ENCODE data around the gene ATIC. TPM values are rescaled to one million over a fixed set of nuclear protein-coding genes. Genes with fewer than 3 reads are reported as not detected.
"Not testable (repeated sequence)": the region's sequence is repeated elsewhere in the genome, so short reads cannot be mapped to it uniquely, and the experiment has no call there.

ATIC gene
- total RNA-seq, 2 experiments from 2014 or later: 281 to 305 TPM

DNA sequence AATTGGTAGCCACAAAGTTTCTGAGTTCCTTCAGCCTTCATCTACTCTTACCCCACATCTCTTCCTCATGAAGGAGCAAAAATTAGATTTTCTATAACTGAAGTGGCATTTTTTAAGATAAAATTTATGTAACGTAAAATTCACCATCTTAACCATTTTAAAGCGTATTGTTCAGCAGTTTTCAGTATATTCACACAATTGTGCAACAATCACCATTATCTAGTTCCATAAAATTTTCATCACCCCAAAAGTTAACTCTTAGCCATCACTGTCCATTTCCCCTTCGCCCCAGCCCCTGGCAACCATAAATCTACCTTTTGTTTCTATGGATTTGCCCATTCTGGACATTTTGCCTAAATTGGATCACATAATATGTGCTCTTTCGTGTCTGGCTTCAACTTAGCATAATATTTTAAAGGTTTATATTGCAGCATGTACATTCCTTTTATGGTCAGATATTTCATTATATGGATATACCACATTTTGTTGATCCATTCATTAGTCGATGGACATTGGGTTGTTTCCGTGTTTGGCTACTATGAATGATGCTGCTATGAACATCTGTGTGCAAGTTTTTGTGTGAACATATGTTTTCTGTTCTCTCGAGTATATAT is 44.6 kb downstream of the ATIC start:
- CTCF ChIA-PET: interaction anchor here (0.9 kb wide), 1 partner anchor 36 kb away, joined by 3 read pairs; no protein-coding TSS in a partner anchor
- Mint-ChIP-seq H3K27ac (no peak overlapping the region), H3K27me3 (ENCODE audit: low read depth) (no peaks in the 10 kb centered on the region), H3K4me3 (no peak overlapping the region), H3K4me1 (ENCODE audit: low read depth) (no peaks in the 10 kb centered on the region), H3K9me3 (no peaks in the 10 kb centered on the region), H3K36me3 (ENCODE audit: low read depth) (peaks cover 34% of the 10 kb centered on the region)
- intact Hi-C loops (cut with micrococcal nuclease): no loop called here
- no peak for DNase-seq

DNA sequence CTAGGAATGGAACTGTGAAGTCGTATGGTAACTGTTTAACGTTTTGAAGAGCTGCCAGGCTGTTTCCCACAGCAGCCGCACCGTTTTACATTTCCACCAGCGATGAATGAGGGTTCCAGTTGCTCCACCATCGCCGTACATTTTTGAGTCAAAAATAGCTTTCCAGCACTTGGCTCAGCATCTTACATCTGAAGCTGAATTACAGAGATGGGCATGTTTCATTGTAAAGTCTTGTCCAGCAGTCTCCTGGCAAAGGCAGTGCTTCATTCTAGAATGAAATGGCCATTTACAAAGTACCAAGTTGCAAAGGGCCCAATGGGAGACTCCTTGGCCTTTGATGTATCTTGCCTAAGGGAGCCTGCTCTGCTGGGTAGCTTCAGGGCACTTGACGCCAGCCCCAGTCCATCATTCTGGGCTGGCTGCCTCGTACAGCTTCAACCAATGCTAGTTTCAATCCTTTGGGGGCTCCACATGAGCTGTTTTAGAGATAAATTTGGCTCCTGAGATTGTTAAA is 45.1 kb downstream of the ATIC start:
- H3K4me1 Mint-ChIP-seq (ENCODE audit: low read depth): no peaks in the 10 kb centered on the region
- no peak overlapping the region for H3K27ac Mint-ChIP-seq
- intact Hi-C loops (cut with micrococcal nuclease): no loop called here
- no peak for DNase-seq
- H3K4me3 Mint-ChIP-seq: no peak overlapping the region
- H3K9me3 Mint-ChIP-seq: no peaks in the 10 kb centered on the region
- peaks cover 31% of the 10 kb centered on the region for H3K36me3 Mint-ChIP-seq (ENCODE audit: low read depth)
- no peaks in the 10 kb centered on the region for H3K27me3 Mint-ChIP-seq (ENCODE audit: low read depth)
- CTCF ChIA-PET: no interaction called here

GRCh38 chr2:215357660-215358059 is 45.8 kb downstream of the ATIC start:
- no peak overlapping the region for H3K4me3 Mint-ChIP-seq
- H3K4me1 Mint-ChIP-seq (ENCODE audit: low read depth): no peaks in the 10 kb centered on the region
- no peak for DNase-seq
- intact Hi-C loops (cut with micrococcal nuclease): no loop called here
- peaks cover 34% of the 10 kb centered on the region for H3K36me3 Mint-ChIP-seq (ENCODE audit: low read depth)
- H3K9me3 Mint-ChIP-seq: no peaks in the 10 kb centered on the region
- H3K27ac Mint-ChIP-seq: no peak overlapping the region
- CTCF ChIA-PET: no interaction called here
- no peaks in the 10 kb centered on the region for H3K27me3 Mint-ChIP-seq (ENCODE audit: low read depth)

DNA sequence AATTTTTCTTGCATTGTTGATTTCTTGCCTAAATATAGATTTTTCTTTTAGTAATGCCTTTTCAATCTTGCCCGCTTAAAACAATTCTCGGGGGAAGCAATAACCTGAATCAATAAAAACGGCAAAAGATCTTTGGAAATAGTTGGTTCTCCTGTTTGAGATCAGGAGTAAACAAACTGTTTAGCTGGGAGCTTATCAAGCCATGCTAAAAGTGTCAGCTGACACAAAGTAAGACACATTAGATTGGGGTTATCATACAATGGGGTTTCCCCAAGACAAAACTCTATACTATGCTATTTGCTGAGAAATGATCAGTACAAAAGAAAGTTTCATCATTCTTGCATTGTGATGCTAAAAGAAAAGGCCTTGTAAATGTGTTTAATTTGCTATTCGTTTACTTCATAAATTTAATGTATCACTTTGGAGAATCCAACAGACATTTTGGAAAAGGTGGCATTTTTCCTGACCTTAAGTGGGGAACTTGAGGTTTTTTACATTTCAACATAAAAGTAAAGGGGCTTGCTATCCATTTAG is 46.5 kb downstream of the ATIC start:
- Mint-ChIP-seq H3K4me1 (ENCODE audit: low read depth) (no peaks in the 10 kb centered on the region), H3K9me3 (no peaks in the 10 kb centered on the region), H3K36me3 (ENCODE audit: low read depth) (peaks cover 28% of the 10 kb centered on the region), H3K4me3 (no peak overlapping the region), H3K27ac (no peak overlapping the region), H3K27me3 (ENCODE audit: low read depth) (no peaks in the 10 kb centered on the region)
- no peak for DNase-seq
- intact Hi-C loops (cut with micrococcal nuclease): no loop called here
- CTCF ChIA-PET: no interaction called here

- H3K36me3 Mint-ChIP-seq (ENCODE audit: low read depth): peaks cover 31% of the 10 kb centered on the region
- no peak overlapping the region for H3K27ac Mint-ChIP-seq
- no peak overlapping the region for H3K4me3 Mint-ChIP-seq
- CTCF ChIA-PET: interaction anchor here (0.8 kb wide), 1 partner anchor 39 kb away, joined by 3 read pairs; no protein-coding TSS in a partner anchor
- intact Hi-C loops (cut with micrococcal nuclease): no loop called here
- H3K4me1 Mint-ChIP-seq (ENCODE audit: low read depth): peaks cover 2% of the 10 kb centered on the region
- H3K9me3 Mint-ChIP-seq: no peaks in the 10 kb centered on the region
- DNase-seq: no peak
- no peaks in the 10 kb centered on the region for H3K27me3 Mint-ChIP-seq (ENCODE audit: low read depth)
Observed at GRCh38 chr2:215358891-215359575, 47.2 kb downstream of the ATIC start.

GRCh38 chr2:215359576-215359922 is 47.7 kb downstream of the ATIC start:
- no peak overlapping the region for H3K27ac Mint-ChIP-seq
- peaks cover 2% of the 10 kb centered on the region for H3K4me1 Mint-ChIP-seq (ENCODE audit: low read depth)
- H3K36me3 Mint-ChIP-seq (ENCODE audit: low read depth): peaks cover 34% of the 10 kb centered on the region
- DNase-seq: no peak
- no peak overlapping the region for H3K4me3 Mint-ChIP-seq
- CTCF ChIA-PET: interaction anchor here (0.8 kb wide), 1 partner anchor 40 kb away, joined by 3 read pairs; no protein-coding TSS in a partner anchor
- H3K9me3 Mint-ChIP-seq: no peaks in the 10 kb centered on the region
- no peaks in the 10 kb centered on the region for H3K27me3 Mint-ChIP-seq (ENCODE audit: low read depth)
- intact Hi-C loops (cut with micrococcal nuclease): no loop called here

- DNase-seq; intact Hi-C loops (cut with micrococcal nuclease); H3K27me3 Mint-ChIP-seq (ENCODE audit: low read depth); H3K4me1 Mint-ChIP-seq (ENCODE audit: low read depth); H3K4me3 Mint-ChIP-seq; H3K27ac Mint-ChIP-seq; H3K9me3 Mint-ChIP-seq; CTCF ChIA-PET: not testable (repeated sequence)
- H3K36me3 Mint-ChIP-seq (ENCODE audit: low read depth): peaks cover 34% of the 10 kb centered on the region
Observed at GRCh38 chr2:215360059-215360458, 48.2 kb downstream of the ATIC start.

DNA sequence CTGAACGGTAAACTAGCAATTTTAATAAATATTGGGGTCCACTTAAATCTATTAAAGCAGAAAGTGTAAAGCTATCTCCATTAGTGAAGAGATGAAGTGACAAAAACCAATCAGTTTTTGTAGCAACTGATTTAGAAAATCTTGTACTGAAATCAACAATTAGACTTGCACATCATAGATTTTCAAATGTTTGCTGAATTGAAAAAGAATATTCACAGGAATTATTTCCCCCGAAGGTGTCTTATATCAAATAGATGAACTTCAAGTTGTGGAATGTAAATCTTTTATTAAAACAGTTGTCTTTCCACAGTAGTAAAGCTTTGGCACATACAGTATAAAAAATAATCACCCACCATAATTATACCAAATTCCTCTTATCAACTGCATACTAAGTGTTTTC is 48.7 kb downstream of the ATIC start:
- no peak for DNase-seq
- H3K27ac Mint-ChIP-seq: no peak overlapping the region
- no peaks in the 10 kb centered on the region for H3K9me3 Mint-ChIP-seq
- H3K36me3 Mint-ChIP-seq (ENCODE audit: low read depth): peaks cover 35% of the 10 kb centered on the region
- intact Hi-C loops (cut with micrococcal nuclease): no loop called here
- peaks cover 2% of the 10 kb centered on the region for H3K4me1 Mint-ChIP-seq (ENCODE audit: low read depth)
- no peak overlapping the region for H3K4me3 Mint-ChIP-seq
- CTCF ChIA-PET: no interaction called here
- no peaks in the 10 kb centered on the region for H3K27me3 Mint-ChIP-seq (ENCODE audit: low read depth)

- H3K27me3 Mint-ChIP-seq (ENCODE audit: low read depth): no peaks in the 10 kb centered on the region
- H3K4me1 Mint-ChIP-seq (ENCODE audit: low read depth): peaks cover 2% of the 10 kb centered on the region
Observed at GRCh38 chr2:215361211-215361875, 49.5 kb downstream of the ATIC start.

DNA sequence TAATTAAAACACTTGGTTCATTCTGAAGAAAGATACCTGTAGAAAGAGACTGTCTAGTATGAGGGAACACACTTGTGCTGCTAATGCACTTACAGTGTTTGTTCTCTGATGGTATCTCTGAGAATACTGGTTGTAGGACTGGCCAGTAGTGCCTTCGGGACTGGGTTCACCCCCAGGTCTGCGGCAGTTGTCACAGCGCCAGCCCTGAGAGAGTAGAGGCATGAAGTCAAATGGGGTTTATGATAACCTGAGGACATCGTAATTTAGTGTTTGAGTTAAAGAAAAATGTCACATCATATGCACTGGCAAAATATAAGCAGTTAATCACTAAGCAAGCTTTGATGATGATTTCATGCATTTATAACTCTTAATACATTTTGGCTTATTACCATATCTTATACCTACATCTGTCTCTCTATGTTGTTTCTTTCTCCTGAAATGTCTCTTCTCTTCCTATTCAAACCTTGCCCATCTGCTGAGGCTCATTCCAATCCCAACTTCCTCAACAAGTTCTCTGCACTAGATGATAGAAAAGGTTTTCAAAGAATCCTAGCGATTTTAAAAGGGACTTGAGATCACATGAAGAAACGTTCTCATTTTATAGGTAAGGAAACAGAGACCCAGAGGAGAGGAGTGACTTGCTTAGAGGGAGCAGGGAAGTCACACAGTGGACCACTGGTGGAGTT is 50.2 kb downstream of the ATIC start:
- Mint-ChIP-seq H3K4me1 (ENCODE audit: low read depth) (peaks cover 2% of the 10 kb centered on the region), H3K4me3 (no peak overlapping the region), H3K36me3 (ENCODE audit: low read depth) (peaks cover 30% of the 10 kb centered on the region), H3K27ac (no peak overlapping the region), H3K27me3 (ENCODE audit: low read depth) (no peaks in the 10 kb centered on the region), H3K9me3 (no peaks in the 10 kb centered on the region)
- intact Hi-C loops (cut with micrococcal nuclease): no loop called here
- CTCF ChIA-PET: no interaction called here
- DNase-seq: no peak

More at GRCh38 chr2:215361211-215361875, 49.5 kb downstream of the ATIC start:
- intact Hi-C loops (cut with micrococcal nuclease): no loop called here
- peaks cover 31% of the 10 kb centered on the region for H3K36me3 Mint-ChIP-seq (ENCODE audit: low read depth)
- CTCF ChIA-PET: no interaction called here
- DNase-seq: no peak
- H3K9me3 Mint-ChIP-seq: no peaks in the 10 kb centered on the region
- no peak overlapping the region for H3K4me3 Mint-ChIP-seq
- no peak overlapping the region for H3K27ac Mint-ChIP-seq

GRCh38 chr2:215362562-215362904 is 50.7 kb downstream of the ATIC start:
- Mint-ChIP-seq H3K4me1 (ENCODE audit: low read depth) (peaks cover 2% of the 10 kb centered on the region), H3K9me3 (no peaks in the 10 kb centered on the region), H3K4me3 (no peak overlapping the region), H3K36me3 (ENCODE audit: low read depth) (peaks cover 33% of the 10 kb centered on the region), H3K27ac (no peak overlapping the region), H3K27me3 (ENCODE audit: low read depth) (no peaks in the 10 kb centered on the region)
- intact Hi-C loops (cut with micrococcal nuclease): no loop called here
- DNase-seq: no peak
- CTCF ChIA-PET: no interaction called here

GRCh38 chr2:215363039-215363438 is 51.2 kb downstream of the ATIC start:
- peaks cover 2% of the 10 kb centered on the region for H3K4me1 Mint-ChIP-seq (ENCODE audit: low read depth)
- H3K36me3 Mint-ChIP-seq (ENCODE audit: low read depth): peaks cover 34% of the 10 kb centered on the region
- intact Hi-C loops (cut with micrococcal nuclease): no loop called here
- no peaks in the 10 kb centered on the region for H3K9me3 Mint-ChIP-seq
- H3K27me3 Mint-ChIP-seq (ENCODE audit: low read depth): no peaks in the 10 kb centered on the region
- H3K4me3 Mint-ChIP-seq: no peak overlapping the region
- CTCF ChIA-PET: no interaction called here
- no peak for DNase-seq
- no peak overlapping the region for H3K27ac Mint-ChIP-seq

All from activated naive CD4-positive, alpha-beta T cell treated with anti-CD3 and anti-CD28 coated beads for 36 hours (primary cell).